GM21447 (cell line): ENCODE results near the gene ADARB2.

Experiments used
- ATAC-seq: cut with Tn5 transposase; IDR thresholded peaks from one replicate; pipeline ENCODE4 v1.9.1; 2021; ENCODE audit not compliant: unreplicated experiment

Gene ADARB2

DNA sequence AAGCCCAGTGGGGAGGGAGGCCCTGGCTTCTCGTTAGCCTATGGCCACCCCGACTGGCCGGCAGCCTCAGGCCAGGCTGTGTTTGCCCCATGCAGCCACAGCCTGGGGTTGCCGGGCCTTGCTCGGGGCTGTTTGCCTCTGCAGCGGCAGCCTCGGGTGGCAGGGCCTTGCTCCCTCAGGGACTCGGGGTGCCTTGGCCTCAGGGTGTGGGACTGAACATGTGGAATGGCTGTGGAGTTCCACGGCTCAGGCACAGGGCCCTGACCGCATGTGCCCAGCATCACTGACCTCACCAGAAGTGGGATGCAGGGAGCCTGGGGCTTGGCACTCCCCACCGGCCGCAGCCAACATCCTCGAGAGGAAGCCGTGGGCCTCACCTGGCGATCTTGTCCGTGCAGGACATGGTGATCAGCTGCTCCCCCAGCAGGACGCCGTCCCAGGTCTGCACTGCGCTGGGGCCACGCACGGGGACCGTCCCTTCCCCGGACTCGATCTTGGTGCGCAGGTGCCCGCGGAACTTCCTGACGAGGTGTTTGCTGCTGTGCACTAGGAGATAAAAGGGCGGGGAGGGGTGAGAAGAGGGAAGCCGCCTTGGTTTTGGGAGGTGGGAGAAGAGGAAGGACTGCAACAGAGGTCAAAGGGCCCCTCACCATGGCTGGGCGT is 520.6 kb downstream of the ADARB2 start:
- no peak for ATAC-seq

DNA sequence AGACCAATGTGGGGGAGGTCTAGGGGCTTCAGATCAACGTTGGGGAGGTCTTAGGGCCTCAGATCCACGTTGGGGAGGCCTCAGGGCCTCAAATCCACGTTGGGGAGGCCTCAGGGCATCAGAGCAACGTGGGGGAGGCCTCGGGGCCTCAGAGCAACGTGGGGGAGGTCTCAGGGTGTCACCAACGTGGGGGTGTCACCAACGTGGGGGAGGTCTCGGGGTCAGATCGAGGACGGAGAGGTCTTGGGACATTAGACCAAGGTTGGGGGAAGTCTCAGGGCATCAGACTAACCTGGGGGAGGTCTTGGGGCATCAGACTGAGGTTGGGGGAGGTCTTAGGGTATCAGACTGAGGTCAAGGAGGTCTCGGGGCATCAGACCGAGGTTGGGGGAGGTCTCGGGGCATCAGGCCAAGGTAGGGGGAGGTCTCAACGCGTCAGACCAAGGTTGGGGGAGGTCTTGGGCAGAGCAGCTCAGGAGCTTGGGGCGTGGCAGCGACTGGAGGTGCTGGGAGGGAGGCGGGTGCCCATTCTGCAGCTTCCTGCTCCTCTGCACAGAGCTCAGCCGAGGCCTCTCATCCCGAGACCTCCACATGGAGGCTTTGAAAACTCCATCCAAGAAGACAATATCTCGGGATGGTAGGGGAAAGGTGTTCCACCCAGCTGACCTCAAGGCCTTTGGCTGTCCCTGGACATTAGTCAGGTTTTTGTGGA is 521.3 kb downstream of the ADARB2 start:
- ATAC-seq, result no peak

DNA sequence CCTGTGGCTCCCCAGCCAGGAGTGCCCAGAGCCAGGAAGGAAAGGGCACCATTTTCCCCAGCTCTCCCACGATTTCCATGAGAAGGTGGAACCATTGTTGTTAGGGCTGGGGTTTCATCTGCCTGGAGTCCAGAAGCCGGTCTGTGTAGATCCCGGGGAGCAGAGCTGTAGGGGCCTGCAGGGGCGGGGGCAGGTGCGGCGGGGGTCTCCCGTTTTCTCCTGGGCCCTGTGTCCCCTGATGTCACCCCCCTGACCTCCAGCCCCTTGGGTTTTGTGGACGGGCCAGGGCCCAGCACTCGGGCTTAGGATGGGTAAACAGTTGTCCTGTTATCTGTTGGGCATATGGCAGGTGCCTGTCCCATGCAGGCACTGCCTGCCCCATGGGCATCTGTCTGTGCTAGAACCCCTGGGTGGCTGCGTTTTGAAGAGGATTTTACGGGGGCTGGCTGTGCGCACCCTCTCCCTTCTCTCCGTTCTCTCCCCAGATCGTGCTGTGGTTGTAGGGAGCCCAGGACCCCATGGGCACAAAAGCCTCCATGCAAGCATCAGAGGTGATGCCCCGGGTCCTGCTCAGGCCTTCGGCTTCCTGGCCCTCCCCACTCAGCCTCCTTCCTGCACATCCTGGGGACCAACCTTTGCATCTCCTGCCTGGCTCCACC is 522.3 kb downstream of the ADARB2 start:
- no peak for ATAC-seq

DNA sequence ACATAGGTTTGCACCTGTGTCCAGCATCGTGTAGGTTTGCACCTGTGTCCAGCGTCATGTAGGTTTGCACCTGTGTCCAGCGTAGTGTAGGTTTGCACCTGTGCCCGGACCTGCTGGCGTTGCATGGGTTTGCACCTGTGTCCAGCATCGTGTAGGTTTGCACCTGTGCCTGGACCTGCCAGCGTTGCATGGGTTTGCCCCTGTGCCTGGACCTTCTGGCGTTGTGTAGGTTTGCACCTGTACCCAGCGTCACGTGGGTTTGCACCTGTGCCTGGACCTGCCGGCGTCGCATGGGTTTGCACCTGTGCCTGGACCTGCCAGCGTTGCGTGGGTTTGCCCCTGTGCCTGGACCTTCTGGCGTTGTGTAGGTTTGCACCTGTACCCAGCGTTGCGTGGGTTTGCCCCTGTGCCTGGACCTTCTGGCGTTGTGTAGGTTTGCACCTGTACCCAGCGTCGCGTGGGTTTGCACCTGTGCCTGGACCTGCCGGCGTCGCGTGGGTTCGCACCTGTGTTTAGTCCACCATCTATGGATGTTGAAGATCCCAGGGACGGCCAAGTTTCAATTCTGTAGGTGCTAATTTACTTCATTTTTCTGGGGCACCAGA is 523.2 kb downstream of the ADARB2 start:
- no peak for ATAC-seq

DNA sequence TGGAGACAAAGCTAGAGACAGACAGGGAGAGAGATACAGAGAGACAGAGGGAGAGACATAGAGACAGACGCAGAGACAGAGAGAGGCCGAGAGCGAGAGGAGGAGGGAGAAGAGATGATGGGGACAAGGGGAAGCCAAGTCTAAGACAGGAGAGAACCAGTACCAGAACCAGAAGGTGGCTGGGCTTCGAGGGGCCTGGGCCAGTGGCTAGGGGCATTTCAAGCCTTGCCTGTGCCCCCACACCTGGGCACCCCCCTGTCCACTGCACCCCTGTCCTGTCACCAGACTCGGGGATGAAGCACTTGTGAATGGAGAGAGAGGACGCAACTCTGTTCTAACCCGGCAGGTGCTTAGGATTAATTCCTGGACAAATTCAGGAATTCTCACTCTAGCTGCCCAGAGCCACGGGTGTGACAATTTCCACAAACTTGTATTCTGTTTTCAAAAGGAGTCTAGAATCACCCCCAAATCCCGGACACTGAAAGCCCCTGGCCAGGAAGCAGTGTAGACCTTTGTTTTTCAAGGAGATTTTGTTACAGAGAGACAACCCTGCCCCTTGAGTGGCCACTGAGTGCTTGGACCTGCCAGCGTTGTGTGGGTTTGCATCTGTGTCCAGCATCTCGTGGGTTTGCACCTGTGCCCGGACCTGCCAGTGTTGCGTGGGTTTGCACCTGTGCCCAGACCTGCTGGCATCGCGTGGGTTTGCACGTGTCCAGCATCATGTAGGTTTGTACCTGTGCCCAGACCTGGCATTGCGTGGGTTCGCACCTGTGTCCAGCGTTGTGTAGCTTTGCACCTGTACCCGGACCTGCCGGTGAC is 523.9 kb downstream of the ADARB2 start:
- no peak for ATAC-seq

DNA sequence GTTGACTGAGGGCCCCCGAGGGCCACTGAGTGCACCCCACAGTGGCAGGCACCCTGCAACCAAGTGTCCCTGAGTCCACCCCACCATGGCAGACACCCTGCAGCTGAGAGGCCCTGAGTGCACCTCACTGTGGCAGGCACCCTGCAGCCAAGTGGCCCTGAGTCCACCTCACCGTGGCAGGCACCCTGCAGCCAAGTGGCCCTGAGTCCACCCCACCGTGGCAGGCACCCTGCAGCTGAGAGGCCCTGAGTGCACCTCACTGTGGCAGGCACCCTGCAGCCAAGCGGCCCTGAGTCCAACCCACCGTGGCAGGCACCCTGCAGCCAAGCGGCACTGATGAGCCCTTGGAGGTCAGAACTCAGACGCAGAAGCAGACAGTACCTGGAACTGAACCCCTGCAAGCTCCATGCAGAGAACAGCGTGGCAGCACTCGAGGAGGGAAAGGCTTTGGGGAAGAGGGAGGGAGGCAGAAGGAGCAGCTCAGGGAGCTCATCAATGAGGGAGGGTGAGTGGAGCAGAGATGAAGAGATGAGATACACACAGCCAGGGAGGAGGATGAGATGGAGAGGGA is 524.7 kb downstream of the ADARB2 start:
- ATAC-seq, result no peak

DNA sequence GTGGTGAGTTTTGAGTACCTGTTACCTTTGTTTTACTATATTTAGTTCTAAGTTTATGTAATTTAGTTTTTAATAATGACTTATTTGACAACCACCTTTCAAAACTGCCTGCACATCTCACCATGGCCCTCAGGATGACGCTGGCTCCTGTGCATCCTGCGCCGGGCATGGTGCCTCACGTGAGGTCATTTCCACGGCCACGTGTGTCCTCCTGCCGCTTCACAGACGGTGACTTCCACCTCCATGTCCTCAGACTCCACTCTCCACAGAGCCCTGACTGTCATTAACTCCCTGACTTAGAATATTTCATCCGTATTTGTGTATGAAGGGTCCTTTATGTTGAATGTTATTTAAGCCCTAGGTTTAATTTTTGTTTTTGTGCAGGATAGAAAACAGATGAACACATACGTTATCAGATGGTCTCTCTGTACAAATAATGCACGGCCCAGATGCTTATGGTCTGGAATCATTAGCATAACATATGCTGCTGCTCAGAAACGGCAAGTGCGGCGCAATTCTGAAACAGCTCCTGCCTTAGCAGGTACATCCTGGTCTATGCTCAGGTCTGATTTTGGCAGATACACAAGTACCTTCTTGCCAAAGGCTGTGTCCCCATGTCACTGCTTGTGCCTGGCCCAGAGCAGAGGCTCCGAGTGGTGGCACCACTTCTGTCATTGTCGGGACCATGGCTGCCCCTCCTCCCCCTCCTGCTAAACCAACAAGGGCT is 525.3 kb downstream of the ADARB2 start:
- ATAC-seq, result no peak

DNA sequence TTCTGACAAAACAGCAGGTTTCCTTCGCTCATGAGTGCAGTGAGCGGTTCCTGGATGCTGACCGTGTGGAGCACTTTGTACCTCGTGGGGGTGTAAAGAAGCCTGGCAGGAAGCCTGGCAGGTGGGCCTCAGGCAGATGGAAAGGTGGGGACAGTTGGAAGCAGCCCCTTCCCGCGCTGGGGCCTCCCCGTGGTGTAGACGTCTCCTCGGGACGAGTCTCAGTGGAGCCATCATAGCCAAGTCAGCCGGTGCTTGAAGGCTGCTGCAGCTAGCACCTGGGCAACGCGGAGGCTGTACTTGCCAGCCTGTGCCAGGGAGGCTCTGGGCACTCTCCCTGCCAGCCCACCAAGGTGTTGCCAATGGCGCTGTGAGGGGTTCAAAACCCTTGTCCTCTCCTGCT is 526.7 kb downstream of the ADARB2 start:
- ATAC-seq, result no peak

DNA sequence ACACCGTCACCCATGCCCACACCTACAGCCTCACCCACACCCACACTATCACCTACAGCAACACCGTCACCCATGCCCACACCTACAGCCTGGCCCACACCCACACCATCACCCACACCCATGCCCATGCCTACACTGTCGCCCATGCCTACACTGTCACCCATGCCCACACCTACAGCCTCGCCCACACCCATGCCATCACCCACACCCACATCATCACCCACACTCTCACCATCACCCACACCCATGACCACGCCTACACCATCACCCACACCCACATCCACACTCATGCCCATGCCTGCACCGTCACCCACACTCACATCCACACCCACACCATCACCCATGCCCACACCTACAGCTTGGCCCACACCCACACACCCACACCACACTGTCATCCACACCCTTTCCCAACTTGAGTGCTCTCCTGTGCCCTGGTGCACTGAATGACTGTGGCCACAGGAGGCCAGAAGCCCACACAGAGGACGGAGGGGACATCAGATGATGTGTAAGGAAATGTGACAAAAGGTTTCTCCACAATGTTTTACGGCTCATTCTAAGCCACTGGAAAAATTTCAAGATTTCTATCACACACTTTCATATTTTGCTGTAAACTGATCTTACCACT is 527.9 kb downstream of the ADARB2 start:
- ATAC-seq, result no peak

DNA sequence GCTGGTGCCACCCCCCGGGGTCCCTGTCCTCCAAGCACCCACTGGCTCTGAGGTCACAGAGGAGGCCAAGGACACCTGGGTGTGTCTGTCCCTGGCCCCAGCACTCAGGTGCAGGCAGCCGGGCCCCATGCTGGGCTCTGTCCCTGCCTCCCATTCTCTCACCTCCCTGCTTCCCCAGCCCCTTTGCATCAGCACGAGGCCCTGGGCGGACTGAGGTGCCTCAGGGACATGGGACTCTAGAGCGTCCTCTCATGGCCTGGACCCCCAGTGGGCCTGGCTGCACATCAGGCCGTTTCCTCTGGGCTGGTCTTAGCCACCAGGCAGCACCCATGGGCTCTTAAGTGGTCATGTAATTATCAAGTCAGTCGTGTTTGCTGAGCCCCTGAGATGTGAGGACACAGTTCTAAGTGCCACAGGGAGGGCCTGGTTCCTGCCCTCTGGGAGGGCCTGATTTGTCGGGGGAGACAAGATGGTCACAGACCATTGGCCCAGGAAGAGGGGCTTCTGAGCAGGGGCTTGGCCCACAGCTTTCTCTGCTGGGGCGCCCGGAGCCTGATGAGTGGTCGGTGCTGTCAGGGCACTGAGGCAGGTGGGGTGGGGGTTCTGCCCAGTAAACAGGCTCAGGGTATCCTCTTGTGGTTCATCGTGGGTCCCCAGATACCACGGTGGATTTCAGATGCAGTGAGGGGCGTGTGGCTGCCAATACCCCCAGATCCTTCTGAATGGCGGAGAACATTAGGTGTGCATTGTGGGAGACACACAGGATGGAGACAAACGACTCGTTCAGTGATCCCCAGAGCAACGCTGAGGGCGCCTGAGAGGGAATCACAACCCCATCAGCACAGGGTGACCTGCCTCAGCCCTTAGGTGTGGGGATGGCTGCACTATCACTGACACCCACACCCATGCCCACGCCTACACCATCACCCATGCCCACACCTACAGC is 528.7 kb downstream of the ADARB2 start:
- ATAC-seq, result no peak

DNA sequence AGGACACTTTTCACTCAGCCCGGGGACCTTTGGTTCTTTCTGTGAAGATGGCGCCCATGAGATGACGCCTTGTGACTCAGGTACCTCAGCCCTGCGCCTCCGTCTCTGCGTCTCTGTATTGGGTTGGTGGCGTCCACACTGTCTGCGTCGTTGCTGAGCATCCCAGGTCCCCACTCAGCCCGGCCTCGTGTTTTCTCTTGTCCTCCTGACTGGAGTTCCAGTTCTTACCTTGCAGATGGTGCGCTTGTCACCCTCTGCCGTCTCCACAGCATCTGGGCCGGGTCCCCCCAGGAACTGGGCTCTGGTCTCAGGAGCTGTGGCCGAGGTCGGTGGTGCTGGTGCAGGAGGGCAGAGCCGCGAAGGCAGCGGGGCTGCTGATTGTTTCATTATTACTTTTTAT is 530.7 kb downstream of the ADARB2 start:
- no peak for ATAC-seq

DNA sequence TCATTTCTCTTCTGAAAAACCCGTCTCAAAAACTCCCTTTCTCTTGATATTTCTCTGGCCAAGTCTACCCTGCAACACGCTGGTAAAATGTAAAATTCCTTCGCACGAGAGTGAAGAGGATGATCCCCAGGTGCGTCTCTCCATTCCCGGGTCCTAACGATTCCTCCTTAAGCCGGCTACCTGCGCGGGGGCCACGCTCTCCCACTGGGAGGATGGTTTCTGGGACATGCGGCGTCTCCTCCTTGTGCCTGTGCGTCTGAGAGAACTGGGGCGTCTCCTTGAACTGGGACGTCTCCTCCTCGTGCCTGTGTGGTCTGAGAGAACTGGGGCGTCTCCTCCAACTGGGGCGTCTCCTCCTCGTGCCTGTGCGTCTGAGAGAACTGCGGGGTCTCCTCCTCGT is 531.2 kb downstream of the ADARB2 start:
- no peak for ATAC-seq

DNA sequence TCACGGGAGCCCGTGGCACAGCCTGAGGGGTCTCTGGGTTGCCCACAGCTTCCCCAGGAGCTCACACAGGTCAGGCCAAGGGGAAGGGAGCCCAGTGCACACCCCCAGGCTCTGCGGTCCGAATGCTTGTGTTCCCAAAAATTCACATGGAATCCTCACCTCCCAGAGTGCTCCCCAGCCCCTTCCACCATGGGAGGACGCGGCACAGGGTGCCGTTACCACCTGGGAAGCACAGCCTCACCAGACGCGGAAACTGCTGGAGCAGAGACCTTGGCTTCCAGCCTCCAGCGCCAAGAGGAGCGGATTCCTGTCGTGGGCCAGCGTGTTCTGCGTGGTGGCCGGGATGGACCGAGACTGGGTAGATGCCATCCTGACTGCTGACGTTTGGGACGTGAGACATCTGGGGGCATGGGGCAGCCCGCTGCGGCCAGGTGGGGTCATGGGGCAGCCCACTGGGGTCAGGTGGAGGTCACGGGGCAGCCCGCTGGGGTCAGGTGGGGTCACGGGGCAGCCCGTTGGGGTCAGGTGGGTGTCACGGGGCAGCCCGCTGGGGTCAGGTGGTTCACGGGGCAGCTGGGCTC is 531.8 kb downstream of the ADARB2 start:
- no peak for ATAC-seq

DNA sequence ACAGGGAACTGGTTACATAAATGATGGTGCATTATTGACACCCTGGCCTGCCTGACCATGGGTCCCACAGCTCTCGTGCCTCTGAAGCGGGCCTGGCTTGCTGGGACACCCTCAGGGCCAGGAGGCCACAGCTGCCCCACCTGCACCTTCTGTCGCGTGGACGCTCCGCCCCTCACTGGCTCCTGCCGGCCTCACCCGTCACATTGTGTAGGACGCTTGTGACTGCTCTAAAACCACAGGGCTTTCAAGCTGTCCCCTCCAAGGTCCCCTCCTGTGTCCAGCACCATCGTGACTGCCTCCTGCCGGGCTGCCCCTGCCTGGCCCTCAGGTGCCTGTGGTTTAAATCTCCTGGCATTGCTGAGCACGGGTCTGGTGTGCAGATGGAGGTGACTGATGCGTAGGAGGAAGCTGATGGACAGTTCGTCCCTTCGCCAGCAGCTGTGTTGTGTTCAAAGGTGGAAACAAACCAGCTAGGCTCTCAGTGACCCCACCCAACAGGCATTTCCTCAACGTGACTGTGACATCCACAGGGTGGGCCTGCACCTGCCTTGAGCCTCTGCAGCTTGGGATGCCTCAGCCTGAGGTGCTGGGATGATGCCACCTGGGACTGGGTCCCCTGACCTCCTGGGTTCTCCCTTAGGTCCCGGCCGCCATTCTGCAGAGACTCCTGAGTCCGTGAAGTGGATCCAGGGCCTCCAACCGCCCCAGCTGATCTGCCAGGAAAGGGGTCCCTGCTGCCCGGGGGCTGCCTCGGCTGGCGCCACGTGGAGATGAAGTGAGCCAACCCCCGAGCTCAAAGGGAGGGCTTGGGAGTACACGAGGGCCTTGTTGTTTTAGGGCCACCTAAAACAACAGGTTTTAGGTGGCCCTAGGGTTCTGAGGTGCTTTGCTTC is 532.6 kb downstream of the ADARB2 start:
- no peak for ATAC-seq

DNA sequence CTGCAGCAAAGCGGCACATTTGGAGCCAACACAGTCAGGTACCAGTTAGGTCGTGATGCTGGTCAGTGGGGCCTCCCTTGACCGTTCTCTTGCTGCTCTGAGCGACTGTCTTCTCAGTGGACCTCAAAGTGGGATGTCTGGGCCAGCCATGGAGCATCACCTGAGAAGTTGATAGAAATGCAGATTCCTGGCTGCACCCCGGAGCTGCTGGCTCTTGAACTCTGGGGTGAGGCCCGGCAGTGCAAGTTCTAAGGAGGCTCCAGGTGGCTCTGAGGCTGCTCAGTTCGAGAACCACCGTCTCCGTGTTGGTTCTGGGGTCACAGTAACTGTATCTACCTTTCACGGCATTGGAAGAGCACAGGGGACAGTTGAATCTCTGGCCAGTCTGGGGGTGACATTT is 533.6 kb downstream of the ADARB2 start:
- ATAC-seq, result no peak

DNA sequence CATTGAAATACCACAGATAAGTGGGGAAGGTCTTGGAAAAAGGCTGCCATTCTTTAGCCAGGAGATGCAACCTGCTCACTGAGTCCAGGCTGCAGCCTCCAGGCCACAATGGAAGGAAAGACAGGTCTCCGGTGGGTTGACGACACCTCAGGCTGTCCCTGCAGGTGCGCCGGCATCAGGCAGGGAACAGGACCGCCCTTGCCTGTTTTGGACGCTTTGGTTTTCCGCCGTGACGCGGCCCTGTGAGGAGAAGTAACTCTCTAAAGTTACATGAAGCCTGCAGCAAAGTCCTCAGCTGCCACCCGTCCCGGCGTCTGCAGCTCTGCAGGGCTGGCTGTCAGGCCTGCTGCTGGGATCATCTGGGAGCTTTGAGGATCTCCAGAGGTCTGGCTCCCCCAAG is 534.1 kb downstream of the ADARB2 start:
- no peak for ATAC-seq

DNA sequence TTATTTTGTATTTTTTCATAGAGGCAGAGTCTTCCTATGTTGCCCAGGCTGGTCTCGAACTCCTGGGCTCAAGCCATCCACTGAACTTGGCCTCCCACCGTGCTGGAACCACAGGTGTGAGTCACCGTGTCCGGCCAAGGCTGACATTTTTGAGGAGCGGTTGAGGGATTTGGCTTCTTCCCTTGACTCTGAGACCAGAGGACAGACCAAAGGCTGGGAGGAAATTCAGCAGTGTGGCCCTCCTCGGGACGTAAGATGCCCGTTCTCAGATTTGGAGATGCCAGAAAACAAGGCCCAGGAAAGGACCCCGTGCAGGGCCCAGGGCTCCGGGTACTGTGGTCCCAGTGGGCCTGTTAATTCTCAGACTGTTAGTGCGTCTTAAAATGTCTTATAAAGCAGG is 535.0 kb downstream of the ADARB2 start:
- no peak for ATAC-seq
